Muscle of arm (tissue), 12 donors: Measurements from ENCODE around the gene VIT. TPM values are rescaled to one million over a fixed set of nuclear protein-coding genes. Genes with fewer than 3 reads are reported as not detected.

ENCODE experiments used
- DNase-seq: peaks from one replicate; pipeline ENCODE4 v3.0.0-alpha.2; 2013
- polyA plus RNA-seq, 12 donors: library from polyadenylated mRNA; unstranded; fragments of 120-200 nt; gene quantifications; one replicate each; pipeline ENCODE4 v1.2.1, GENCODE V29; 2013; ENCODE audit not compliant: insufficient read length in 12 of 12

The VIT gene
- polyA plus RNA-seq, 12 donors, result 2.8 to 4.6 (median 3.5) TPM; not detected in 2

DNA sequence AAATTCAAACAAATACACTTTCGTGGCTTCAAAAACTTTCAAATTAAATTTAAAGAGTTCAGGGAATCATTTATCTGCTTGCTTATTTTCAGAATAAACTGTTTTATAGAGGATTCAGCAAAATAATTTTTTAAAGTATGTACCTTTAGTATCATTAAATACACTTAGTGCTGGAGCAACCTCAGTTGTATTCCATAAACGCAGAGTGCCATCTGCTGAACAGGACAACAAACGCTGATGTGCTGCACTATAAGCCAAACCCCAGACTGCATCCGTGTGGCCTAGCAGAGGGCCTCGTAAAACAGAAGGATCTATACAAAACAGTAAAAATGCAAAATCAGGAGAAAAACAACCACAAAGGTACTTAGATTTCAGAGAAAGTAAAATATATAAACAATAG is 161.2 kb downstream of the VIT start:
- DNase-seq, result no peak

DNA sequence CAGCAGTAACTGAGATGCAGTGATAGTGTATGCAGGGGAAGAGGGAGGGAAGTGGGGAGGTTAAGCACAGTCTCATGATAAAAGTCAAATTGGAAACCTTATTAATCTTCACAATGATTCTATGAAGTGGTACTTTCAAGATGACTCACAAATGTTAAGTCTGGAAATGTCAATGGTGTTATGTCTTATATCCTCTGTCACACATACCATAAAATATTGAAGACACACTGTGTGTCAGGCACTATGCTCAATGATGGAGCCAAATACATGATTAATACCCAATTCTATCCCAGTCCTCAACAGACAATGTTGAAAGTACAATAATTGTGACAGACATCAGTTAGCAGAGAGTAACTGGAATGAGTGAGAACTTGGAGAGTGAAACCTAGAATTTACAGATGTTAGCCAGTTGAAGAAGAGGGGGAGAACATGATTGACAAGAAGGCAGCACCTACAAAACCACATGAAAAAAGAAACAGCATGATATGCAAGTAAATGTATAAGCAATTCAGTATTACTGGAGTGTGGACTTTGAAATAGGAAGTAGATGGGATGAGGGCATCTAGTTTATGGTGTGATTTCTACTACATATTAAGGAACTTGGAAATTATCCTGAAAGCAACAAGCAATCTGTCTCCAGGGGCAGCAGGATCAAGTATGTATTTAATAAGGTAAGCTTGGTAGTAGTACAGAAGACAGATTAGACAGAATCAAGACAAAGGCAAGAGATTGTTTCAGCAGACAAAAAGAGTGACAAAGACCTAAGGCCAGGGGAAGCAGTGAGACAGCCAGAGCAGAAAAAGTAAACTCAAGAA is 162.3 kb downstream of the VIT start:
- no peak for DNase-seq

DNA sequence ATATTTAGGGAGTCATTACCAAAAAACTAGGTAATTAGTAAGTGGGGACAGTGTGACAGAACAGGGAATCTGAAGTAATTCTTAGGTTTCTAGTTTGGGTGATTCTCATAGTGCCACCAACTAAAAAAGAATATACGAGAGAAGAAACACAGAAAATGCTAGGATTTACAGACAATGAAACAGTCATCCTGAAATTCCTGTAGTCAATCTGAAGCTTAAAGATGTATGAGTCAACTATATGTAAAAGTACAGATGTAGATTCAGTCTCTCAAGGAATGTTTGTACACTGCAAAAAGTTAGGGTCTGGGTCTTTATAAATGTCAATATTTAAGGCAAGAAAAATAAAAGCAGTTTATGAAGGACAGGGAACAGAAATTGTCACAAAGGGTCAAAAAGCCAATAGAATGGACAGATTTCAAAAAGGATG is 162.9 kb downstream of the VIT start:
- DNase-seq, result no peak

GRCh38 chr2:36861896-36862295 is 165.4 kb downstream of the VIT start:
- no peak for DNase-seq

Other genes starting within 250 kb of the VIT start
- gene FEZ2, start 98.5 kb upstream of the VIT start, polyA plus RNA-seq, result 100 to 1,000 TPM in 7 of 12 donors, 10 to 100 TPM in 4, not detected in 1; 76.7 to 130 (median 104) TPM